Superior temporal gyrus (tissue), 1 donor: ENCODE measurements around the gene OTOG.

Source experiments
- DNase-seq: peaks from one replicate; pipeline ENCODE4 v3.0.0-alpha.2; 2016; ENCODE audit errors: extremely low spot score

Gene OTOG

DNA sequence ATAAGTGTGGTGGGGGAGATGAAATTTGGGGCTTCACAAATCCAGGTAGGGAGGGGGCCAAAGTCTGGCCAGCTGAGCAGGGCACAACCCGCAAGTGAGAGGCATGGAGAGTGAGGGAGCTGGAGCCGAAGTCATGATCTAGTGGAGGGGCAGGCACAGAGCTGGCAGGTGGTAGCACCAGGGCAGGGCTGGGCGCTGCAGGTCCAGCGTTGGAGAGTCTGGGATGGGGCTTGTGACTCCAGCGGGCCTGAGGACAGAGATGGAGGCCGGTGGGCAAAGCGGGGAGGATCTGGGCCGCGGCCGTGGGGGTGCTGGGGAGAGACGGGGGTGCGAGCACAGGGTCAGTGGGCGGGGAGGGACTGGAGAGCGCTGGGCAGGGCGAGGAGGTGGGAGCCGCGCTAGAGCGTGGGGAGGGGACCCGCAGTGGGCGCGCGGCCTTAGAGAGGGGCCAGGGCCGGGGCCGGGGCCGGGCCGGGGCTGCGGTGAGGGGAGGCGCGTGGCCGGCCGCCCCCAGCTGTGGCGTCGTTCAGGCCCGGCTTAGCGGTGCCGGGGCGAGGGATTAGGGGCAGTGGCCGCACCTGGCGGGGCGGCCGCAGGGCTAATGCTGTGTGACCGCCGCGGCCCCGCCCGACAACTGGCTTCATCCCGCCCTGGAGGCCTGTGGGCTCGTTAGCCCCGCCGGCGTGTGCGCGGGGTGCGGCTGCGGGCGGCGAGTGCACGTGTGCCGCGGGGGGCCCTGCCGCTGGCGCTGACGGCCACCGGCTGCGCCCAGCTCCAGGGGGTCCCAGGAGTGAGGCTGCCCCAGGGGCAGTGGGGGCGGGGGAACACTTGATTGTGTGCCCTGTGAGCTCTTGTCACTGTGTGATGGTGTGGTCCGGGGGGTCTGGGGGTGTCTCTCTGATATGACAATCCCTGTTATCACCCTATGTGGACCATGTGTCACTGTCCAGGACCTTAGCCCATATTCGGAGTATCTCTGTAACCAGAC is 148.7 kb downstream of the OTOG start:
- no peak for DNase-seq

GRCh38 chr11:17696741-17697140 is 149.7 kb downstream of the OTOG start:
- no peak for DNase-seq
